Liver (tissue), 3 donors: ENCODE results near the gene ADM2.

Experiments used
- CTCF ChIP-seq: fragments of 150-350 bp; IDR thresholded peaks from 2 replicates; pipeline ENCODE4 v1.5.1; 2017; ENCODE audit warnings: improper control_type of control experiment, low read depth, low read length; ENCODE audit not compliant: missing input control
- JUND ChIP-seq, 2 donors: IDR thresholded peaks; 2 replicates each; pipeline ENCODE4 v1.6.1; 2016; ENCODE audit warnings: antibody characterized with exemption in 2 of 2
- REST ChIP-seq: IDR thresholded peaks from 2 replicates; pipeline ENCODE4 v1.6.1; 2016; ENCODE audit warnings: antibody characterized with exemption, mild to moderate bottlenecking
- TAF1 ChIP-seq: conservative IDR thresholded peaks from 2 replicates; pipeline ENCODE4 v1.6.1; 2016; ENCODE audit warnings: antibody characterized with exemption, mild to moderate bottlenecking
- donor health status: healthy.
- donor health status: healthy.

DNA sequence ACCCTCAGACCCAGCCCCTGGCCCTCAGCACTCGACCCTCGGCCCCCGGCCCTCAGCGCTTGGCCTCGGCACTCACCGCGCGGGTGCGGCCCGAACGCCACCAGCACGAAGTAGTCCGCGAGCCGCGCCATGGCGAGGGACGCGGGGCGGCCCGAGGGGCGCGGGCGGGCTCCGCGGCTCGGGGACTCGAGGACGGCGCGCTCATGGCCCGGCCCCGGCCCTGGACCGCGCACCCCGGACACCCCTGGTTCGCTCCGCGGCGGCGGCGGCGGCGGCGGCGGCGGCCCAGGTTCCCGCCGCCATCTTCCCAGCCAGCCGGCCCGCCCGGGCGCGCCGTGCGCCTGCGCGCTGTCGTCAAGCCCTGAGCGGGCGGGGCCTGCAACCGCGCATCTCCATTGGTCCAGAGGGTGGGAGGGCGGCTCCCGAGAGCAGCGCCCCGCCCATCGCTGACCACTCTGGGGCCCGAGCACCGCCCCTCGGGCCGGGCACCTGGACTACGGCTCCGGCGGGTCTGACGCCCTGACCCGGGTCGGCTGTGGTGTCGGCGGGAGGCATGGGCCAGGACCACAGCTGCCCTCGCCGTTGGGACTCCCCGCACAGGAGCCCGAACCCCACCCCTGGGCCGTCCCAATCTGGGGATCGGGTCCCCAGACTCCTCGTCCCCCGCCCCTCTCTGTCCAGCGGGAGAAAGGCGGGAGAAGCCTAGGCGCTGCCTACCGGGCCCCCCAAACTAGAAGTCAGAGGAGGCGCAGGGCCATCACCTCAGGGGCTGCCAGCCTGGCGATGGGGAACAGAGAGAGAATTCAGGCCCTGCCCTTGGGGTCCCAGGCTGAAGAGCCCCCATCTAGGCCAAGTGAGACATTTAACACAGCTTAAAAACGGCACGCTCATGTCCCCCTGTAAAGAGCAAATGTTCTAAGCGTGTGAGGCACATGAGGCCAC is 6.4 kb upstream of the ADM2 start, which contains the start of gene SBF1:
- TF ChIP-seq TAF1 (no peak), CTCF (no peak), REST (no peak), JUND (IDR thresholded peaks at IDR 0.05) (no peak)
